GM18870 (cell line): ENCODE measurements around the gene ISG20L2.

Experiments used
- ATAC-seq: cut with Tn5 transposase; IDR thresholded peaks from one replicate; pipeline ENCODE4 v1.9.1; 2021; ENCODE audit warnings: moderate library complexity; ENCODE audit not compliant: unreplicated experiment

The ISG20L2 gene

GRCh38 chr1:156691665-156692440 lies 36.7 kb downstream of the ISG20L2 start:
- ATAC-seq, result no peak

- ATAC-seq, result no peak
Observed at GRCh38 chr1:156691191-156691590, 37.4 kb downstream of the ISG20L2 start.

- no peak for ATAC-seq
Observed at GRCh38 chr1:156690675-156691036, 37.9 kb downstream of the ISG20L2 start.

GRCh38 chr1:156689953-156690674 lies 38.5 kb downstream of the ISG20L2 start:
- ATAC-seq, result no peak

GRCh38 chr1:156689035-156689952 lies 39.3 kb downstream of the ISG20L2 start:
- no peak for ATAC-seq

GRCh38 chr1:156684227-156684782 lies 44.3 kb downstream of the ISG20L2 start:
- ATAC-seq, result no peak

GRCh38 chr1:156682166-156682890 lies 46.2 kb downstream of the ISG20L2 start:
- ATAC-seq, result no peak

- no peak for ATAC-seq
Observed at GRCh38 chr1:156681196-156681960, 47.2 kb downstream of the ISG20L2 start.

- no peak for ATAC-seq
Observed at GRCh38 chr1:156680056-156680455, 48.5 kb downstream of the ISG20L2 start.

- ATAC-seq, result no peak
Observed at GRCh38 chr1:156677616-156678596, 50.7 kb downstream of the ISG20L2 start.

GRCh38 chr1:156676820-156677615 lies 51.5 kb downstream of the ISG20L2 start, which contains the start of gene NES:
TSS of gene NES (minus strand) at chr1:156677407. CDS start at chr1:156677264, 143 bp downstream.
- no peak for ATAC-seq

- ATAC-seq, result no peak
Observed at GRCh38 chr1:156676114-156676819, 52.3 kb downstream of the ISG20L2 start.

- no peak for ATAC-seq
Observed at GRCh38 chr1:156675210-156676113, 53.1 kb downstream of the ISG20L2 start.

GRCh38 chr1:156673387-156674121 lies 55.0 kb downstream of the ISG20L2 start:
- ATAC-seq, result no peak
